ENCODE measurements around the gene DSCAML1. TPM values are rescaled to one million over a fixed set of nuclear protein-coding genes. Genes with fewer than 3 reads are reported as not detected.

The DSCAML1 gene
- total RNA-seq, 1 donor from 2014 or later = 10.2 TPM

DNA sequence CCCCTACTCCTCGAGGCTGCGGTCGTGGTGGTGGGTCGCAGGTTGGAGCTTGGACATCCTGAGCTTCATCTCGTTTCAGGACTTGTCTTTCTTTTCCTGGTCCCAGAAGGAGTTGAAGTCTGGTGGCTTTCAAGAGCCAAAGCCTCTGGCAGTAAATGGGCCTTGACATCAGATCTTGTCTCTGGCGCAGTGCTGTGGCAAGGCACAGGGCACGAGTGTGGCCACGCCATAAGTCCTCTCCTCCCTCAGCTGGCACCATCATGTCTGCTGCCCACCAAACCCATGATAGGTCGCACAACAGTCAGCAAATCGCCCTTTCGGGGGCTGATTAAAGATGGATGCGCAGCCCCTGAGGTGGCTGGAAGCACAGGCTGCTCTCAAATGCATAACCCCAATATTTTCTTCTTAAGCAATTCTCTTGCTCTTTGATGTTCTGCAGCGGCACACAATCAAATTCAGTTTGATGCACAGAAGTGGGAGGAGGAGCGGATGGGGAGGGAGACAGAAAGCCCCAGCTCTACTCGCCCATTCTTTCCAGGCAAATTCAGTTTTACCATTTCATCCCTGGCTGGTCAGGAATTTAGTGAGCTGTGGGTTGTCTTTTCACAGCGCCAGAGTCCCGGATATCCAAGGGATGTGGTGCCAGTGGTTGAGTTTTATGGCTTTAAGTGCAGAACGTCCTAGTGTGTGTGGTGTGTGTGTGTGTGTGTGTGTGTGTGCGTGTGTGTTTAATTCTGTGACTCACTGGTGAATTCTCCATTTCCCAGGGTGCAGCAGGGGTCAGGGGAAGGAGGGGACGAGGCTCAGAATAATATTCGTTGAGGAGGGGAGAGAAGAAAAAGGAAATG is 162.0 kb downstream of the DSCAML1 start:
- peak; percentile 62 for DNase-seq (ENCODE audit: low read depth)

DNA sequence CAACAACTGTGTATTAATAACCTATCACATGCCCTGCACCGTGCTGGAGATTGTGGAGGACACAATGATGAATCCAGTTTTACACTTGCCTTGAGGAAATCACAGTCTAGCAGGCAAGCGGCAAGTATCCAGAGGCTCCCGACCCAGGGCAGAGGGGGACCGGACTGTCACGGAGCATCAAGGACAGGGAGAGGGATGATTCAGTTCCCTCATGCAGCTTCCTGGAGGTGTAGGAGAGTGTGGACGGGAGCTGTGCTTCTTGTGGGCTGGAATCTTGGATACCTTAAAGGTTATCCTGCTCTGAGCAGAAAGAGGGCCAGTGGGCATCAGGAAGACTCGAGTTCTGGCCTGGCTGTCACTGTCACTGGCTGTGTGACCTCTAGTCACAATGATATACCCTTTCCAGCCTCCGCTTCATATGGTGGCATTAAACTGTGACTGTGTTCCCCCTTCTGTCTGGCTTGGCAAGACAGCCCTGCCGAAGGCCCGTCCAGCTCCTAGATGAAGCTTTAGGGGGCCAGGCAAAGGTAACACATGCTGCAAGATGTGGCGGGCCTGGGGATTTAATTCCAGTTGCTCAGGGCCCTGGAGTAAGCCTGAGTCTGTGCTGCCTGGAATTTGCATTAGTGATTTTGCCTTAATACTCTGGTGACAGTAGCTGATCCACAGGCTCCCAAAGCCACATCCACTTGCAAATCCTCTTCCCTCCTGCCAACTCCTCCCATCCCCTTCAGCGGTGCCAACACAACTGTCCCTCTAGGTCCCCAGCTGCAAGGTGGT is 162.8 kb downstream of the DSCAML1 start:
- DNase-seq (ENCODE audit: low read depth) = no peak

DNA sequence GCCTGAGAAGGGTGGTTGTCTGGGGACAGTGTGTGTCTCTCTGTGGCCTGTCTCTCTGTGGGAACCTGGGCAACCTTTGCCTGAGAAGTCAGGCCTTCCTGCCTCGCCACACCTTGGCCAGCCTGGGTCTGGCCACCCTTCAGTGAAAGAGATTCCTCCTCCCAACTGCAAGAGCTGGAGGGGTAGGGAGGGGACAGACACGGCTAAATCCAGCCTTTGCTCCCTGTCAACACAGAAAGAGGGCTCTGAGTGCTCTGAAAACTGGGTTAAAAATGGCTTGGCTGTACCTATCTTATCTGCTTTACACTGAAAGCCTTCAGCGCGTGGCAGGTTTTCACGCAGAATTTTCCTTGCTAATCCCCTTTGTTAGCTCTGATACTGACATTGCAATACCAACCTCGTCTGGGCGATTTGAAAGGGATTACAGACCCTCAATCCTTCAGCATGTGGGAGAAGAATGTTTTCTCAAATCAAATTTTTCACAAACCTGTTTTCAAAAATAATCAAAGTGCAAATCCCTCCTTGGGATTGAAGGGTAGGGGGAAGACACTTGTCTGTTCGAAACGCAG is 163.7 kb downstream of the DSCAML1 start:
- no peak for DNase-seq (ENCODE audit: low read depth)

DNA sequence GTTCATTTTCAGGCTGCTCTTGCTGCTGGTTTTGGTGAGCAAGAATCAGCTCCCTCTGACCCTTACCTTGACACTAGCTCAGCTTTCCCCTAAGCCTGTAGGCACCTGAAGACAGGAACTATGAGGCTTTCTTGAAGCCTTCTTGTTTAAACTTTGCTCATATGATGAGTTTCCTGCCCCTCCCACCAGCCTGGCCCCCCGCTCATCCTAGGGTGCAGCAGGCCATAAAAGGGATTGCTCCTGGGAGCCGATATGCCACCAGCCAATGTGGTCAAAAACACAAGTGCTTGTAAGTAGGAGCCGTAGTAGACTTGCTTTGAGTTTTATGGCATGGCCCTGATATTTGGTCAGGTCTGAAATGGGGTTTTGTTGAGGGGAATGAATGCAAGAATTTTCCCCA is 164.7 kb downstream of the DSCAML1 start:
- DNase-seq (ENCODE audit: low read depth) = no peak

DNA sequence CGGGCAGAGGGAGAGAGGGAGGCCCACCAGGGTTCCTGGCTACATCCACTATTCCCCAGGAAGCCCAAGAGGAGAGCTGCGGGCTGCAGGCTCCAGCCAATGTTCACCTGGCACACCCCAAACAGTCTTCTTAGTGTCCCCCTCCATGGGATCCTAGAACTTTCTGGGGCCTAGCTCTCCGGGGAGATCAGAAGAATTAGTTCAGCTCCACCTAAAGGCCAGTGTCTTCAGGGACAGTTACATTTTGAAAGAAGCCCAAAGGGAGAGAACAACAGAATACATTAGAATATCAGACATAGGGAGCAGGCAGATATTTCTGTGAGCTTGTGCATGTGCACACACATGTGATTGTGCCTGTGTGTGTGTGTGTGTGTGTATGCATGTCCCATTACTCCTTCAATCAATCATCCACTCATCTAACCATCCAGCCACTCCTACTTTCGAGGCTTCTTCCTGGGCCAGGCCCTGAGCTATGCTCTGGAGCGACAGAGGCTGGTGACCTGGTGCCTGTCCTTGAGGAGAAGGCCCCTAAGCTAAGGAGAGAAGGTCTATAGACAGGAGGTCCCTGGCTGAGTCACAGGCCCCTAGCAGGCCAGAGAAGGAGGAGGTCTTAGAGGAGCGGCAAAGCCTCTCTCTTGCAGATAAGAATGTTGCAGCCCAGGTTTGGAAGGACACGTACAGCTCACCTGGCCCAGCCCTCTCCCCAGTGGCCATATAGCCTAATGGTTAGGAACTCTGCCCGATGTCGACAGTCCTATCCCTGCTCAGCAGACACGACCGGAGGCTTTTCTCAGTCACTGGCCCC is 165.5 kb downstream of the DSCAML1 start:
- no peak for DNase-seq (ENCODE audit: low read depth)

DNA sequence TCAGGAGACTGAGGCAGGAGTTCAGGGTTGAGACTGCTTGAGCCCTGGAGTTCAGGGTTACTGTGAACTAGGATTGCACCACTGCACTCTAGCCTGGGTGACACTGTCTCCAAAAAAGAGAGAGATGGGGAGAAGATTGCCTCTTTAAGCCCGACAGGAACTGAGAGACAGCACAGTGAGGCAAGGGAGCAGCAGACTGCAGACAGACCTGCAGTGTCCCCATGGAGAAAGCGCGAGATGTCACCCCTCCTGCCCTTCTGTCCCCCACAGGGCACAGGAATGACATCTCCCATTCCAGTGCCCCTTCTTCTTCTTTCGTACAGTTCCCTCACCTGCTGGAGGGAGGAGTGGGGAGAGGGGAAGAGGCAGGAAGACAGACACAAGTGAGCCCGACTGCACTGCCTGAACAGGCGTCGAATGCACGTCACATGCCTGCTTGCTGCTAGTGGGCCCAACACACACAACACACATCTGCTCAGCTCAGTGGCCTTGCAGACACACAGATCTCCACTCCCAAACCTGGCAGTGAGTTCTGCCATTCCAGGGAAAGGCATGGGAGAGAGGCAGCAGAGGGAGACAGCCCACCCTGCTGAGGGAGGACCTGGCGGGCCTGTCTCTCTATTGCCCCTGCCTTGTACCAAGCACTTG is 167.0 kb downstream of the DSCAML1 start:
- DNase-seq (ENCODE audit: low read depth) = no peak

DNA sequence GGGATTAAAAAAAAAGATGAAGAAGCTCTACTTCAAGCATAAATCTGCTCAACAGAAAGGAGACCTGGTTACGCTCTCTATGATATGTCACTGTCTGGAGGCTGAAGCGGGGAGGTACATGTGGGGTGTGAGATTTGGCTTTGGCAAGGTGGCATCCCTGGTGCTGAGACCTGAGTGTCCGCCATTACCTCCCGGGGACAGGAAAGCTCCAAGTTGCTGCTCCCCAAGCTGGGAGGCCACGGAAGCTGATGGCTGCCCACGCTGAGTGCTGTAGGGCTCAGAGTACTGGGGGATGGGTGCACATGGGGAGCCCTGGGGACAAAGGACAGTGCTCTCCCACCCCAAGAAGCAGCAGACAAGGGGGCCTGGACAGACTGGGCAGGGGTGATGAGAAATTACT is 167.9 kb downstream of the DSCAML1 start:
- no peak for DNase-seq (ENCODE audit: low read depth)

DNA sequence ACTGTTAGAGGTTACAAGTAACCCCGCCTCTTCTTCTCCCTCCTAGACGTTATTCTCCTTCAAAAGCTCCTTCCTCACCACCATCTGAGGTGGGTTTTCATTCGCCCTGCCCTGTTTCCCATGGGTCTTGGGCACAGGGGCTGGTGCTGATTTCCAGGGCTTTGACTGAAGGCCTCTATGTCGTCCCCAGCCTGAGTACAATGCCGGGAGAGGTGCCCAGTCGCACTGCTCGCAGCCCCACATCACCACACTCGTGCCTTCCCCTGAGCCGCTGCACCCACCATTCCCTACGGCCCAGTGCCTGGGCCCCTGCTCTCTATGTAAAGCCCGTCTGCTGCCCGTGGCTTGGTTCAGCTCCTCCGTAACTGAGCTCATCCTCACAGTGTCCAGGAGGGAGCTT is 169.8 kb downstream of the DSCAML1 start:
- no peak for DNase-seq (ENCODE audit: low read depth)

DNA sequence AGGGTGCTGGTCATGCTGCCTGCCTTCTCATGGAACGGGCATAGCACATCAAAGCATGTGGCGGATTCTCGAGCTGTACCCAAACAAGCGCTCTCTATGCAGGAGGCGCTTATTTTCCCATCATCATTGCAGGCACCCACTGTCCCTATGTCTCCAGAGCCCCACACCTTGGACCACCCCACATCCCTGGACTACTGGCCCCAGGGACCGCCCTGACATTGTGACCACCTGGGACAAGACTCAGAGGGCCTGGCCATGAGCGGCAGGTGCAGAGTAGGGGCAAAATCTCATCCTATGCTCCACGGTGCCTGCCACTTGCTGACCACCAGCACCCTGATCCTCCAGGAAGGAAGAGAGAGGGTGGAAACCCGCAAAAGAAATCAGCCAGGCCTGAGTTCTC is 170.4 kb downstream of the DSCAML1 start:
- DNase-seq (ENCODE audit: low read depth) = no peak

DNA sequence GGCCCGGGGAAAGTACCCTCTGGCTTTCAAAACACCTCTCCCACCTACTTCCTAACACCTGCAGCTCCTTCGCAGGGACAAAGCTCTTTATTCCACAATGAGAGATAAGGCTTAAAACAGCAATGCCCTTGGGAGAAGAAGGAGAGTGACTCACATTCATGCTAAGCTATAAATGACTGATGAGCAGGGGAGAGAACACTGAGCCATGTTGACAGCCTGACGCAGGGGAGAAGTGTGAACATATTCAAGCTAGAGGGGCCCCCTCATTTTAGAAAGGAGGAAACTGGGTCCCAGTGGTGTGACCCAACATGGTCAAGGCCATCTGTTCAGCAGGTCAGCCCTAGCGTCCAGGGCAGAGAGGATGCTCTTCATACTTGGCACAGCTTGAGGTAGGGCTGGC is 171.8 kb downstream of the DSCAML1 start:
- peak; percentile 22 for DNase-seq (ENCODE audit: low read depth)

DNA sequence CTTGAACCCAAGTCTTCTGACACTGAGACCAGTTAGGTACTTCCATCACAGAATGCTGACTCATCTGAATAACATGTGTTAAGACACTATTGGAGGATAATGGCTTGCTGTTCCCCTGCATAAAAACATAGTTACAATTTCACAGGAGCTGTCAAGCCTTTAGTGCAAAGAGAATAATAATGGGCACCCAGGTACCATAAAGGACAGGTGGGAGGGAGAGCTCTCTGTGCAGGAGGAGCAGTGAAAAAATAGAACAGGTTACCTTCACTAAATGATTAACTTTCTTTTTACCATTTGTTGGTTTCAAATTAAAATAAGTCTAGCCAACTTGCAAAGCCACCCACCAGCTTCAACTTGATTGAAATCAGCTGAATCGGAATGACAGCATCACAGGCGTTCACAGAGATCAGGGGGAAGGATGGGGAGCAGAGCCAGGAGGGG is 173.2 kb downstream of the DSCAML1 start:
- DNase-seq (ENCODE audit: low read depth) = peak; percentile 51

DNA sequence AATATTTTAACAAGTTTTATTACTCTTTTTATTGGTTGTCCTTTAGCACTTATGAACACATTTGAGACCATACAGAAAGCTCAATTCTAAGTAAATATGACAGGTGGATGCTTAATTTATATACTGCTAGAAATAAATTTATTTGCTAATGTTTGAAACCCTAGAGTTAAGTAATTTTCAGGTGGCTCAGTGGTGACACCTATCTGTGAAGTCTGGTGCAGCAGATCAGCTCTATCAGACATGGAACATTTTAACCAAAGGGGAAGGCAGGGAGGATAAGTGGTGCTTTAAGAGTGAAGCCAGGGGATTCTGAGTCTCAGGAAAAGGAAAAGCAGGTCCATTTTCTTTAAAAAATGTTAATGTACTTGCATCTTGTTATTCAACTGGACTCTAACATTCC is 175.8 kb downstream of the DSCAML1 start:
- no peak for DNase-seq (ENCODE audit: low read depth)

DNA sequence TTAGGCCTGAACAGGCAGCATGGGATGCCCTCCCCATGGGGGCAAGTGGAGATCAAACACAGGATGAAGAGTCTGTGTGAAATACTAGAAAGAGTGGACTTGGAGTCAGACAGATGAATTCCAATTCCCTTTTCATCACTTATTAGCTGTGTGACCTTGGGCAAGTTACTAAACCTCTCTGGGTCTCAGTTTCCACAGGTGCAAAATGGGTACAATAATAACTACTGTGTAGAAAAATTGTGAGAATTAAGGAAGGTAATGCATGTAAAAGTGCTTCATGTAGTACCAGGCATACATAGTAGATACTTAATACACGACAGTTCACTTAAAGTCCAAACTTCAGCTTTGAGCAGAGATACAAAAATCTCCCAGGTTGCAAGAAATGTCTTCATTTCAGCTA is 176.4 kb downstream of the DSCAML1 start:
- no peak for DNase-seq (ENCODE audit: low read depth)

DNA sequence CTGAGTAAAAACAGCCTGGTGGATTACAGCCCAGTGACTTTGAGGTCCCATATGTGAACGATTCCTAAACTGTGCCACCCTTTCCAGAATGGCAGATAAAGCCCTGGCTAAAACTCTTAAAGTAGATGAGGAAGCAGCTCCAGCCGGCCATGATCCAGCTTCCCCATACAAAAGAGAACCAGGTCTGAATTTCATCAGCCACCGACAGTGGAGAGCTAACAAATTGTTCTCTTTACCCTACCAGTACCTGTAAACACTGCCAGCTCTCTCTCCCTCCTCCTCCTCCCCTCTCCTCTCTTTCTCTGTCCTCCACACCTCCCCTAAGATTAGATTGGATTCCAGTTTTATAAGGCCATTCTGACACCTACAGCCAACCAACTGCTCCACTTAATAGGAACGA is 176.9 kb downstream of the DSCAML1 start:
- no peak for DNase-seq (ENCODE audit: low read depth)

DNA sequence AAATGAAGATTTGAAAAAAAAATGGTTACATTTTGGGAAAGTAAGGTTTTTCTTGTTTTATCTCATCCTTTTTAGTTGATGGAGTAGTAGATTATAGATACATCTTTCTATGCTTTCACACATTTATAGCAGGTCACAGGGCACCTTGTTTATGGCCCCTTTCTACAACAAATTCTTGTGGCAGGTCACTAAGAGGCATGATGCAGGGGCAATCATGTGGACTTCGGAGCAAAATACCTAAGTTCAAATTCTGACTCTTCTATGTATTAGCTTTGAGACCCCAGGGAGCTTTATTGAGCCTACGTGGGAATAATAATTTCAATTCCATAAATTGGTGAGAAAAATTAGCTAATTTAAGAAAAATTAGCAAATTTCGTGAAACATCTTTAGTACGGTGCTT is 177.4 kb downstream of the DSCAML1 start:
- DNase-seq (ENCODE audit: low read depth) = no peak

DNA sequence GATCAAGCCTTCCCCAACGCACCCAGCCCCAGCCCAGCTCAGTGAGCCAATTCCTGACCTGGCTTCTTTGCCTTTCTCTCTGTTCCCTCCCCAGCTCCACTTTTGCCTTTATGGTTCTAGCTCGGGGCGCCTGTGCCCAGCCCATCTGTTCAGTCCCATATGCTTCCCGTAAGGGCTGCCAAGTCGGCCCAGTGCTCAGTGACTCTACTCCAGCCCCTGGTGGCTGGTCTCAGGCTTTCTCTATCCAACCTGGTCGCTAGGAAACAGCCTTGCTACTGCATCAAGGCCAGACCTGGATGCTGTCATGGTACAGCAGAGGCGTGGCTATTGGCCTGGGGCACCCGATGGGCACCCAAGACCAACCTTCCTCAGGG is 178.0 kb downstream of the DSCAML1 start:
- no peak for DNase-seq (ENCODE audit: low read depth)

DNA sequence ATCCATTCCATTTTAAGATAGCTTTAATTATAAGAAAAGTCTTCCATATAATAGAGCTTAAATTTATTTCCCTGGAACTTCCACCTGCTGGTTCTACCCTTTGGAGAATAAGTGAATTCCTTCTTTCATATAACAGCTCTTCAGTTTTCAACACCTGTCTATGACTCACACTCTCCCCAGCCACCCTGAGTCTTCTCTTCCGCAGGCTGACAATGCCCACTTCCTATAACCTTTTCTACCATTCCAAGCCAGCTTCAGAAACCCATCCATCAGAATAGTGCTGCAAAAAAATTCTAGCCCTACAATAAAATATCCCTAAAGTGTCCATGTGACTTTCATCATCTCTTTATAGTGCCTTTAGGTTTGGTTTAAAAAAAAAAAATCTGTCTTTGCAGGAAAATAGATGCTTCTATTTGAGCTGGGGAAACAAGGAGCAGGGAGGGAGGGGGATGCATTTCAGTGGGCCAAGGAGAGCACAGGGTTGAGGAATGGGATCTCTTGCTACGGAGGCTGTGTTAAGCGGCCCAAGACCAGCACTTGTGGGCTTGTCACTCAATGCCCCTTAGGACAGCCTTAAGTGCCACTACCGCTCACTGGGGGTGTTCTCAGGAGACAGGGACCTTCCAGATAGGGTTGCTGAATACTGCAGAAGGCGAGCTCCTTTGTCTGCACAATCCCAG is 178.6 kb downstream of the DSCAML1 start:
- no peak for DNase-seq (ENCODE audit: low read depth)

DNA sequence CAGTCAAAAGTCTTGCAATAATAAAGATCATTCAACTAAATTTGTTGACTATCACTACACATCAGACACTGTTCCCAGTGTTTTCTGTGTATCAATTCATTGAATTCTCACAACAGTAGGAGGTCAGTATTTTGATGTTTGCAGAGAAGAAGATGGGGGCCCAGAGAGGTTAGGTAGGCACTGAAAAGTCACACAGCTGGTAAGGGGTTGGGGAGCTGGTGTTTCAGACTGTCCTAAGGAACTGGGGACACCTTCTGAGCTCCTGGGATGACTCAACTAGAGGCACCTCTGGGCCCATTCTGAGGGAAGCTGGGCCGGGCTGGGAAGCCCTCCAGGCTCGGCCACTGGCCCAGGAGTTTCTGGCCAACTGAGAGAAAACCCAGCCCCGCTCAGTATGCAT is 180.0 kb downstream of the DSCAML1 start:
- DNase-seq (ENCODE audit: low read depth) = no peak

DNA sequence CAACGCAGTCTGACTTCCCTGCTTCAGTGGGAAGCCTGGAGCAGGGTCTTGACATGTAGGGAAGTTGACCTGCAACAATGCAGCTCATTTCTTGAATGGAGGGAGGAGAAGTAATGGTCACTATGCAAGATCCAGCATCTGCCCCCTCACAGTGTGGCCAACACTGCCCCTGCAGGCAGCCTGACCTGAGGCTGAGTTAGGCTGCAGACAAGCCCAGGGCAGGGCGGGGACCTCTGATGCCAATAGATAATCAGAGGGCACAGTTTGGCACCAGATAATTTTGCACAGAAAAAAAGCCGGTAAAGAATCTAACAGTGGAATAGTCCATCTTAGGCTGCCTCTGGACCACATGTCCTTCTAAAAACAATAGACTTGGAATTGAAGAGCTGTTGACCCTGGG is 182.3 kb downstream of the DSCAML1 start:
- DNase-seq (ENCODE audit: low read depth) = no peak

DNA sequence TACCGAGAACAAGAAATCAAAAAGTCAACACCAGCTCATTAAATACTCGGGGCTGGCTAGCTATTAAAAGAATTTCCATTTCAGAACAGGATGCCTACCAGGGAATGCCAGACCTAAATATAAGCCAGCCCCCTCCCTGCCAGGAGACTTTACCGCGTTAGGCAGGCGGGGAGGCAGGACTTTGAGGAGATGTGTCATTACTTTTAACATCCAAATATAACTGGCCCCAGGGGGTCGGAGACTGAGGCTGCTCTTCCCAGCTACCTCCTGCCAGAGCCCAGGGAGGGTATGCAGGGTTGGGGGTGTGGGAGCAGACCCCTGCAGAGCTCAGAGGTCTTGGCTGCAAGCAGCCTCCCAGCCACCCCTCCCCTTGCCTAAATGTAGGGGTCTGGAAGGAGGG is 183.5 kb downstream of the DSCAML1 start:
- no peak for DNase-seq (ENCODE audit: low read depth)

DNA sequence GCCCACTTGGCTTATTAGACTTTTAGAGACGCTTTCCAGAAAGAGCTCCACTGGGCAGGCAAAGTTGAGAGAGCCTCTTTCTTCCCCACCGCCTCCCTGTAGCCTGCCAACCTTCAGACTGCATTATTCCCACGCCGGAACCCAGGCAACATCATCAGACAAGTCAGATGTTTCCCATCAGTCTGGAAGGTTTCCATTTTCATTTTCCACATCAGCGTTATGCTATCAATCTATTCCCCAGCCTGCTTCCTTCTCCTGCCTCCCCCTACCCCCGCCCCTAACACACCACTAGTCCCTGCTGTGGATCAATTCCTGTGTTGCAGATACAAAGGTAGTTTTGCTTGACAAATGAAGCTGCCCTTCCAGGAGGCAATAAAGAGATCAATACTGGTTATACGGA is 184.8 kb downstream of the DSCAML1 start:
- DNase-seq (ENCODE audit: low read depth) = no peak

All from renal cortical epithelial cell (primary cell).